Measurements from ENCODE around the gene ZRANB1. TPM values are rescaled to one million over a fixed set of nuclear protein-coding genes. Genes with fewer than 3 reads are reported as not detected.

The ZRANB1 gene
- total RNA-seq, 1 donor from 2014 or later = 28.9 TPM

DNA sequence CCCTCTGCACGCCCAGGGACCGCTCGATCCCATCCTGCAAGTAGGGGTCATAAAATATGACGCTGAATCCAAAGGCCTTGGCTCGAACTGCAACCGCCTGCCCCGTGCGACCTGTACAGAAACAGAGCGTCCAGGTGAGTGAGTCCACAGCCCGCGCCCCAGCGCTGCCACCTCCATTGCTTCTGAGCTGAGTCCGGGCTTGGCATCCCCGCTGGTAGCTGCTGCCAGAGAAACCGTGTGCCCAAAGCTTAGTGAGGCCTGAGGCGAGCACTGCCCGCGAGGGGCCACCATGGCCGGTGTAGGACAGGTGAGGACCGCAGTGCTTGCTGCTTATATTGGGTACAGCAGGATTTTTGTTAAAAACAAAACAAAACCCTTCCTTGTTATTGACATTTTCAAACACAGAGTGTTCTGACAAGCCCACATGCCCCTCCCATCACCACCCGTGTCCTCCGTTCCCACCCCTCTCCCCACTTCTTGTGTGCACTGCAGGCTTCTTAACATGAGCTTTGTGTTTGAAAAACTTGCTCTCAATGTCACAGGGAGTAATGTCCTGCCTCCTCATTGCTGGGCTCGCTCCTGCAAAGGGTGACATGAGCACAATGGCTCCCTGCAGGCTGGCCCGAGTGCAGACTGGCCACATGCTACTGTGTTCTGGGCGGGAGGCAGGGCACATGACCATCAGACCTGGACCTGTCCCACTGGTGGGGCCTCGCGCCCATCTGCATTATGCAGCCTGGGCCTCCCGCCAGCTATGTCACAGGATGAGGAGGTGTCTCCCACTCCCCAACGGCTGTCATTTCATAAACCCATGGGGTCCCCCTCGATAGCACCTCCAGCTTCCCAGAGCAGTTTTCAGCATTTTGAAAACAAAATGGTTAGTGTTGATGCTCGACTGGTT, 52.9 kb downstream of the ZRANB1 start:
- Mint-ChIP-seq H3K36me3 (ENCODE audit: unreplicated experiment) (no peaks in the 10 kb centered on the region), H3K4me3 (ENCODE audit: unreplicated experiment) (no peak overlapping the region), H3K9me3 (ENCODE audit: unreplicated experiment) (peaks cover 15% of the 10 kb centered on the region), H3K27ac (ENCODE audit: unreplicated experiment) (peak overlapping the region; percentile 17), H3K27me3 (ENCODE audit: unreplicated experiment) (peaks cover 22% of the 10 kb centered on the region), H3K4me1 (ENCODE audit: low read depth, unreplicated experiment) (no peaks in the 10 kb centered on the region)
- TF ChIP-seq, protein P1, sequence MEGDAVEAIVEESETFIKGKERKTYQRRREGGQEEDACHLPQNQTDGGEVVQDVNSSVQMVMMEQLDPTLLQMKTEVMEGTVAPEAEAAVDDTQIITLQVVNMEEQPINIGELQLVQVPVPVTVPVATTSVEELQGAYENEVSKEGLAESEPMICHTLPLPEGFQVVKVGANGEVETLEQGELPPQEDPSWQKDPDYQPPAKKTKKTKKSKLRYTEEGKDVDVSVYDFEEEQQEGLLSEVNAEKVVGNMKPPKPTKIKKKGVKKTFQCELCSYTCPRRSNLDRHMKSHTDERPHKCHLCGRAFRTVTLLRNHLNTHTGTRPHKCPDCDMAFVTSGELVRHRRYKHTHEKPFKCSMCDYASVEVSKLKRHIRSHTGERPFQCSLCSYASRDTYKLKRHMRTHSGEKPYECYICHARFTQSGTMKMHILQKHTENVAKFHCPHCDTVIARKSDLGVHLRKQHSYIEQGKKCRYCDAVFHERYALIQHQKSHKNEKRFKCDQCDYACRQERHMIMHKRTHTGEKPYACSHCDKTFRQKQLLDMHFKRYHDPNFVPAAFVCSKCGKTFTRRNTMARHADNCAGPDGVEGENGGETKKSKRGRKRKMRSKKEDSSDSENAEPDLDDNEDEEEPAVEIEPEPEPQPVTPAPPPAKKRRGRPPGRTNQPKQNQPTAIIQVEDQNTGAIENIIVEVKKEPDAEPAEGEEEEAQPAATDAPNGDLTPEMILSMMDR (IDR thresholded peaks at IDR 0.05; ENCODE audit: partially characterized antibody, unreplicated experiment) = no peak
- no peak for DNase-seq

DNA sequence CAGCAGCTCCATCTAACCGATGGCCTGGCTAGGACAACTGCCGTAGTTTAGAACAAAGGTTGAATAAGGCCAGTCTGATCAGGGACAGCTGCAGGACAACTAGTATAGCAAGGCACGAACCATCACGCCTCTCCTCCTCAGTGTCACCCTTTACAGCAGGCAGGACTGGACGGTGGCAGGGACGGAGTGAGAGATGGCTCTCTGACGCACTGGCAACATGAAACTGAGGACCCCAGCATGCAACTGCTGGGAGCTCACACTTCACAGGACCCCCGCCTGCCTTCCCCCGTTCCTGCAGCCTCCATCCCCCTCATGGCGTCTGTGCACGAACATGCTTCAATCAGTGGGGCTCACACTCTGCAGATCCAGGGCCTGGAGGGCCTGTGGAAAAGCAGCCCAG, 53.7 kb downstream of the ZRANB1 start:
- TF ChIP-seq, protein P1 (IDR thresholded peaks at IDR 0.05; ENCODE audit: partially characterized antibody, unreplicated experiment) = no peak
- Mint-ChIP-seq H3K27ac (ENCODE audit: unreplicated experiment) (no peak overlapping the region), H3K36me3 (ENCODE audit: unreplicated experiment) (no peaks in the 10 kb centered on the region), H3K4me3 (ENCODE audit: unreplicated experiment) (no peak overlapping the region), H3K27me3 (ENCODE audit: unreplicated experiment) (peaks cover 22% of the 10 kb centered on the region), H3K4me1 (ENCODE audit: low read depth, unreplicated experiment) (peaks cover 2% of the 10 kb centered on the region), H3K9me3 (ENCODE audit: unreplicated experiment) (peaks cover 16% of the 10 kb centered on the region)
- DNase-seq = no peak

DNA sequence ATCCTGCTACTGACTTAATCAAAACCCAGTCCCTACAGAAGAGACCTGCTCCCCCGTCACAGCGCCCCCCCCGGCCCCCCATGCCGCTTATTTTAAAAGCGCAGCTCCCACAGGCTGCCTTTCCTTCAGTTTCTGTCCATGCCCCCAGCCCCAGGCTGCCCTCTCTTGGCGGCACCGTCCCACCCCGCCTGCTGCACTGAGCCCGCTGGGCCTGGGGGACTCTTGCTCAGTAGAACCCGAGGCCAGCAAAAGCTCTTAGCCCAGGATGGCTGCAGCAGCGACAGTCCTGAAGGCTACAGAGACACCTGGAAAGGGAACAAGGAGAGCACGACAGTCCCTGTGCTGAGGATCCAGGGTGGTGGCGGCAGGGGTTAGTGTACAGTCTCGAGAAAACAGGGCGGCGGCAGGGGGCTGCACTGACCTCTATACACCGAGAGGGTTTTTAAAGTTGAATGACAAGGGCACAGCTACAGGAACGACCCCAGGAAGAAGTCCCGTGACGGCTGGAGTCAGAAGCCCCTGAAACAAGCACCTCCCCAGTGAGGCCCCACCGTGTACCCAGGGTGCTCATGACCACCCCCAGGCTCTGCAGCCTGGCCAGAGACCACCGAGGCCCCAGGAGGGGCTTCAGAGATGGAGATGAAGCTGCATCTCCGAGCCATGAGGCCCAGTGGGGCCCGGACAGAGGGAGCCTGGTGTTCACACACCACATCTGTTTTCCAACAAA, 54.4 kb downstream of the ZRANB1 start:
- Mint-ChIP-seq H3K4me1 (ENCODE audit: low read depth, unreplicated experiment) (peaks cover 6% of the 10 kb centered on the region), H3K9me3 (ENCODE audit: unreplicated experiment) (peaks cover 16% of the 10 kb centered on the region), H3K36me3 (ENCODE audit: unreplicated experiment) (no peaks in the 10 kb centered on the region), H3K27me3 (ENCODE audit: unreplicated experiment) (peaks cover 27% of the 10 kb centered on the region), H3K27ac (ENCODE audit: unreplicated experiment) (peak overlapping the region; percentile 26), H3K4me3 (ENCODE audit: unreplicated experiment) (no peak overlapping the region)
- DNase-seq = no peak
- TF ChIP-seq, protein P1 (IDR thresholded peaks at IDR 0.05; ENCODE audit: partially characterized antibody, unreplicated experiment) = no peak

DNA sequence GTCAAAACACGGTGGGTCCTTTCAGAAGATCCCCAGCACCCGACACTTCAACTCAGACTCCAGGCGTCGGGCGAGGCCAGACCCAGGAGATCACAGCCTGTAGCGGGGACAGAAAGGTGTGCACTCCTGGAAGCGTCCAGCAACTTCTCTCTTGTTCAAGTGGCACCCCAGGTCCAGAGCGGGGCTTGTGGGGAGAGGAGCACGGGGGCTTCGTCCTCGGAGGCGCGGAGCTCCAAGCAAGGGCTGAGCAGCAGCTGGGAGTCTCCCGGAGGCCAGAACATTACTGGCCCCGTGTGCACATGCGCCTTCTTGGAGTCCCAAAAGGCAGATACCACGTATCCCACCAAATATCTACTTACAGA, 54.9 kb downstream of the ZRANB1 start:
- TF ChIP-seq, protein P1 (IDR thresholded peaks at IDR 0.05; ENCODE audit: partially characterized antibody, unreplicated experiment) = no peak
- Mint-ChIP-seq H3K4me1 (ENCODE audit: low read depth, unreplicated experiment) (peaks cover 10% of the 10 kb centered on the region), H3K27me3 (ENCODE audit: unreplicated experiment) (peaks cover 27% of the 10 kb centered on the region), H3K4me3 (ENCODE audit: unreplicated experiment) (no peak overlapping the region), H3K9me3 (ENCODE audit: unreplicated experiment) (peaks cover 18% of the 10 kb centered on the region), H3K27ac (ENCODE audit: unreplicated experiment) (no peak overlapping the region), H3K36me3 (ENCODE audit: unreplicated experiment) (no peaks in the 10 kb centered on the region)
- no peak for DNase-seq

DNA sequence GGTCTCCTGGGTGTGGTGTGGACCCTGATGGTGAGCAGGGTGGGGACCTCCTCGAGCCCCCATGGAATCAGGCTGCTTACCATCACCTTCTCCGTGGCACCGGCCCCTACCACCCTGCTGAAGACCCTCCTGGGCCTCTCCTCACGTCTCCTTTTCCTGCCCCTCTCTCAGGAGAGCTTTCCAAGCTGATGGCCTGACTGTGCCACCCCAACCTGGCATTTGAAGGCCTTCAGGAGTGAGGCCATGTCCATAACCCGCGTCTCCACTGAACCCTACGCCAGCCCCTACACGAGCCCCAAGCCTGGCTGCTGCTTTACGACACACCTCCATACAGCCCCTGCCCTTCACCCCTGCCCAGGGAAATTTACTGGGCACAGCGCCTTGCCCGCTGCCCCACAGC, 55.4 kb downstream of the ZRANB1 start:
- Mint-ChIP-seq H3K4me3 (ENCODE audit: unreplicated experiment) (no peak overlapping the region), H3K9me3 (ENCODE audit: unreplicated experiment) (peaks cover 18% of the 10 kb centered on the region), H3K36me3 (ENCODE audit: unreplicated experiment) (no peaks in the 10 kb centered on the region), H3K27me3 (ENCODE audit: unreplicated experiment) (peaks cover 27% of the 10 kb centered on the region), H3K4me1 (ENCODE audit: low read depth, unreplicated experiment) (peaks cover 10% of the 10 kb centered on the region), H3K27ac (ENCODE audit: unreplicated experiment) (peak overlapping the region; percentile 6)
- TF ChIP-seq, protein P1 (IDR thresholded peaks at IDR 0.05; ENCODE audit: partially characterized antibody, unreplicated experiment) = no peak
- no peak for DNase-seq
